ENCODE results near the gene MSX2. TPM values are rescaled to one million over a fixed set of nuclear protein-coding genes. Genes with fewer than 3 reads are reported as not detected.
A peak's percentile ranks its signal among the peaks of the same experiment; 100 is the strongest.

MSX2 gene
- total RNA-seq, 1 experiment from 2014 or later = 64.4 TPM

DNA sequence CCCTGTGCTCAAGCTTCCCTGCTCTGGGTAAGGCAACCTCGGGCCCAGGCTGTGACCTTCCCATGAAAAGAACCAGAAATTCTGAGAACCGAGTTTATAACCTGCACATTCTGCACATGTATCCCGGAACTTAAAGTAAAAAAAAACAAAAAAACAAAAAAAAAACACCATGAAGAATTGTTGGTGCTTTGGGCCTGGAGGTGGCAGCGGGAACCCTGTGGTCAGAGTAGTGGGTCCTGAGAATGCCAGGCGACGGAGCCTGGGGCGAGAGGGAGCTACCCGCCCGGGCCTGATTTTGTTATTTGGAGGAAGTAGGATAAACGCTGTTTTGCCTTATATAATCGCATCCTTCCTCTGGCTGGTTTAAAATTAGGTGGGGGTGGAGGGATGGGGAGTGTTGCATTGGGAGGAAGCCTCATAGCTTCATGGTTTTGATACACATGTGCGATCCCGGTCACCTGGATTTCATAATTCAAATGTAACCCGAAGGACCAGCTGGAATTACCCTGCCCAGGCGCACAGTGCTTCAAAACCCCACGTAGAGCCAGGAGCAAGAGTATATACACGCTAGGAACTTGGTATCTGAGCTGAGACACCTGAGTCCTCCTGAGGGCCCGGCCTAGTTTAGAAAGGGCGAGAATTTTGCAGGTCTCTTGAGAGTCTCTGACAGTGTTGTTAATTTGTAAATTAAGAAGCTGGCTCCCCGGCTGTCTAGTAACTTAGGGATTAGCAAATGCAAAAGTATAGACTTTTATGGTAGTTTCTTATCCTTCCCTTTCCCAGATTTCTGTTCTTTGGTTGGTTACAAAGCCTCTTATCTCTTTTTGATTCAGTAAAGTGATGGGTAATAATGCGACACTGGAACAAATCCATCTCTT is 2.8 kb downstream of the MSX2 start:
- no peaks in the 10 kb centered on the region for H3K9me3 ChIP-seq
- intact Hi-C loops (cut with micrococcal nuclease; ENCODE audit: unreplicated experiment) = loop anchor here (1.0 to 5.0 kb wide), 4 partner anchors 8 to 308 kb away; no protein-coding TSS in a partner anchor
- no peaks in the 10 kb centered on the region for H3K9me3 Mint-ChIP-seq (ENCODE audit: unreplicated experiment)
- peak overlapping the region; percentile 17; the same call in 1 of the 2 replicates for H3K4me3 ChIP-seq (ENCODE audit: low read depth, low read length)
- no peaks in the 10 kb centered on the region; the same call in 1 of the 2 replicates for H3K36me3 ChIP-seq (ENCODE audit: control insufficient read depth, insufficient read depth, low read length)
- peaks cover 41% of the 10 kb centered on the region for H3K4me1 ChIP-seq
- DNase-seq = no peak
- peaks cover 43% of the 10 kb centered on the region for H3K4me1 Mint-ChIP-seq (ENCODE audit: low read depth, unreplicated experiment)
- peak overlapping the region; percentile 93 for H3K4me3 Mint-ChIP-seq (ENCODE audit: unreplicated experiment)
- BruUV-seq (replicated peaks) = no TSS peak
- TF ChIP-seq, protein P1, sequence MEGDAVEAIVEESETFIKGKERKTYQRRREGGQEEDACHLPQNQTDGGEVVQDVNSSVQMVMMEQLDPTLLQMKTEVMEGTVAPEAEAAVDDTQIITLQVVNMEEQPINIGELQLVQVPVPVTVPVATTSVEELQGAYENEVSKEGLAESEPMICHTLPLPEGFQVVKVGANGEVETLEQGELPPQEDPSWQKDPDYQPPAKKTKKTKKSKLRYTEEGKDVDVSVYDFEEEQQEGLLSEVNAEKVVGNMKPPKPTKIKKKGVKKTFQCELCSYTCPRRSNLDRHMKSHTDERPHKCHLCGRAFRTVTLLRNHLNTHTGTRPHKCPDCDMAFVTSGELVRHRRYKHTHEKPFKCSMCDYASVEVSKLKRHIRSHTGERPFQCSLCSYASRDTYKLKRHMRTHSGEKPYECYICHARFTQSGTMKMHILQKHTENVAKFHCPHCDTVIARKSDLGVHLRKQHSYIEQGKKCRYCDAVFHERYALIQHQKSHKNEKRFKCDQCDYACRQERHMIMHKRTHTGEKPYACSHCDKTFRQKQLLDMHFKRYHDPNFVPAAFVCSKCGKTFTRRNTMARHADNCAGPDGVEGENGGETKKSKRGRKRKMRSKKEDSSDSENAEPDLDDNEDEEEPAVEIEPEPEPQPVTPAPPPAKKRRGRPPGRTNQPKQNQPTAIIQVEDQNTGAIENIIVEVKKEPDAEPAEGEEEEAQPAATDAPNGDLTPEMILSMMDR (IDR thresholded peaks at IDR 0.05; ENCODE audit: insufficient read depth in 1 of 2, low read depth in 1 of 2, low read length in 1 of 2, severe bottlenecking in 1 of 2, unreplicated experiment in 1 of 2) = no peak
- ChIA-PET POLR2A (interaction anchor here (0.5 to 0.8 kb wide), 3 partner anchors 9 to 392 kb away, joined by 3 to 6 read pairs (median 3); no protein-coding TSS in a partner anchor), CTCF (interaction anchor here (0.6 to 1.3 kb wide), 3 partner anchors 34 to 308 kb away, joined by 3 to 4 read pairs (median 3); no protein-coding TSS in a partner anchor)
- H3K36me3 Mint-ChIP-seq (ENCODE audit: insufficient read depth, unreplicated experiment) = peaks cover 85% of the 10 kb centered on the region
- no peaks in the 10 kb centered on the region for H3K27me3 Mint-ChIP-seq (ENCODE audit: insufficient read depth, unreplicated experiment)
- H3K27ac Mint-ChIP-seq (ENCODE audit: unreplicated experiment) = peak overlapping the region; percentile 91
- H3K27me3 ChIP-seq (replicated peaks; ENCODE audit: control insufficient read depth, insufficient read depth, low read length) = no peaks in the 10 kb centered on the region

DNA sequence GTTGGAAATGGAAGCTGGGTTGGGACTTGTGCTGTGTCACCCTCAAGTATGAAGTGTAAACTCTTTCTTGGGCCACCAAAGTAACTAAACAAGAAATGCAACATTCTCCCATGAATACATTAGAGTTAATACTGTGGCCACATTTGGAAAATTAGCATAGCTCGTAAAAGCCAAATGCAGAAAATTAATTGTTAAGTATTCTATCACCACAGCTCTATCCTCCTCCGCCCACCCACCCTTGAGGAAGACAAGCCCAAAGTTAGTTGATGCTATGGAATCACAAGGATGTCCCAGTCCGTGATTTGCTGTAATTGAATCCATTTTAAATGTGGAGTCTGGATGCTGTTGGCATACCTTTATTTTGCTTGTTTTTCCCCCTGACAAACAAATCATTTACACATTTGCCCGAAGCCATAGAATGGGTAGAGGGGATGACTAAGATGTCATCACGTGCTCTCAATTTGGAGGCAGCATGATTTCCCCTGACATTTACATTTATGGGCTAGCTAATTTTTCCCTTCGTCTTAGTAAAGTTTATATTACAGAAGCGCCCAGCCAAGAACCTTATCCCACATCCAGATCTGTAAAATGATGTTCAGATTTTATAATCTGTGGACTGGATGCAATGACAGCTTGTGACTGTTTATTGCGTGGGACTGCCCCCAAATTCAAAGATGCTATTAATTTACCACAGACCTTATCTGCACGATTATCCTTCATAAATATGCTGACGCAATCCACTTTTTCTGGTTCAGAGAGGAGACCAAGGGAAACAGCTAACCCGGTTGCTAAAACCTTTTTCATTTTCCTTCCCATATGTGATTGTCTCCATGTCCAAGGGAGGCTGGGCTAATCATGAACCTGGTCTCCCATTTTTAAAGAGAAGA is 3.7 kb downstream of the MSX2 start:
- DNase-seq = no peak
- intact Hi-C loops (cut with micrococcal nuclease; ENCODE audit: unreplicated experiment) = loop anchor here (2.0 to 5.0 kb wide), 3 partner anchors 85 to 309 kb away; no protein-coding TSS in a partner anchor
- no peaks in the 10 kb centered on the region for H3K9me3 ChIP-seq
- TF ChIP-seq, protein P1 (IDR thresholded peaks at IDR 0.05; ENCODE audit: insufficient read depth in 1 of 2, low read depth in 1 of 2, low read length in 1 of 2, severe bottlenecking in 1 of 2, unreplicated experiment in 1 of 2) = no peak
- peaks cover 33% of the 10 kb centered on the region for H3K4me1 ChIP-seq
- H3K4me3 Mint-ChIP-seq (ENCODE audit: unreplicated experiment) = peak overlapping the region; percentile 93
- no peak overlapping the region for H3K4me3 ChIP-seq (ENCODE audit: low read depth, low read length)
- no peak overlapping the region for H3K27ac Mint-ChIP-seq (ENCODE audit: unreplicated experiment)
- H3K27me3 Mint-ChIP-seq (ENCODE audit: insufficient read depth, unreplicated experiment) = no peaks in the 10 kb centered on the region
- peaks cover 92% of the 10 kb centered on the region for H3K36me3 Mint-ChIP-seq (ENCODE audit: insufficient read depth, unreplicated experiment)
- H3K36me3 ChIP-seq (ENCODE audit: control insufficient read depth, insufficient read depth, low read length) = no peaks in the 10 kb centered on the region; the same call in 1 of the 2 replicates
- CTCF ChIA-PET = interaction anchor here (1.3 kb wide), 1 partner anchor 308 kb away, joined by 4 read pairs; no protein-coding TSS in a partner anchor
- H3K27me3 ChIP-seq (replicated peaks; ENCODE audit: control insufficient read depth, insufficient read depth, low read length) = no peaks in the 10 kb centered on the region
- H3K9me3 Mint-ChIP-seq (ENCODE audit: unreplicated experiment) = no peaks in the 10 kb centered on the region
- BruUV-seq (replicated peaks) = no TSS peak
- POLR2A ChIA-PET = interaction anchor here (0.8 kb wide), 1 partner anchor 8 kb away, joined by 3 read pairs; no protein-coding TSS in a partner anchor
- H3K4me1 Mint-ChIP-seq (ENCODE audit: low read depth, unreplicated experiment) = peaks cover 43% of the 10 kb centered on the region

Measured in Caco-2 (cell line).